ENCODE measurements around the gene LST1. TPM values are rescaled to one million over a fixed set of nuclear protein-coding genes. Genes with fewer than 3 reads are reported as not detected.

The LST1 gene
- total and polyA plus RNA-seq, 2 of the 4 experiments (the other 2 are of a cell fraction), result not detected

- ATAC-seq (ENCODE audit: low read depth) (no peak), DNase-seq (no peak)
- Histone ChIP-seq H2BK120ac (ENCODE audit: low read depth, low read length) (no peak overlapping the region), H4K91ac (ENCODE audit: insufficient read depth, low read depth, low read length) (no peak overlapping the region), H4K5ac (ENCODE audit: low read depth, low read length) (no peak overlapping the region), H2BK20ac (ENCODE audit: low read depth, low read length) (no peak overlapping the region), H3K4me2 (ENCODE audit: low read depth, low read length) (no peak overlapping the region), H2AFZ (replicated peaks; ENCODE audit: low read length, poor library complexity) (no peak overlapping the region), H2AK5ac (ENCODE audit: low read depth, low read length) (no peak overlapping the region), H3K56ac (ENCODE audit: extremely low read depth, insufficient read depth, low read length) (no peak overlapping the region), H3K27ac (ENCODE audit: insufficient read depth, low read length) (no peak overlapping the region), H3K4ac (ENCODE audit: low read depth, low read length) (no peak overlapping the region), H3K4me1 (ENCODE audit: control insufficient read depth, insufficient read depth, low read length) (no peaks in the 10 kb centered on the region), H3K9me3 (ENCODE audit: control insufficient read depth, insufficient read depth, low read length) (no peaks in the 10 kb centered on the region), H3K27me3 (ENCODE audit: control insufficient read depth, insufficient read depth, low read length) (no peaks in the 10 kb centered on the region), H2BK15ac (ENCODE audit: low read depth, low read length) (no peak overlapping the region), H2BK5ac (ENCODE audit: low read depth, low read length, poor library complexity, severe bottlenecking) (no peak overlapping the region), H3K9ac (ENCODE audit: low read depth, low read length) (no peak overlapping the region), H3K79me1 (ENCODE audit: low read depth in 1 of 2, low read length in 2 of 2) (peaks cover 44 to 62% of the 10 kb centered on the region in 2 experiments), H3K18ac (ENCODE audit: low read depth, low read length) (no peak overlapping the region), H3K36me3 (ENCODE audit: control insufficient read depth, insufficient read depth, low read length) (peaks cover 93% of the 10 kb centered on the region), H3K4me3 (ENCODE audit: insufficient read depth, low read depth, low read length) (no peak overlapping the region), H4K20me1 (ENCODE audit: insufficient read depth, low read length) (peaks cover 27% of the 10 kb centered on the region), H4K8ac (ENCODE audit: low read depth in 2 of 2, low read length in 2 of 2) (no peak overlapping the region), H3K23ac (ENCODE audit: low read depth, low read length) (no peak overlapping the region), H3K9me1 (ENCODE audit: insufficient read depth, low read length) (no peaks in the 10 kb centered on the region), H3K14ac (replicated peaks; ENCODE audit: low read depth, low read length) (no peak overlapping the region), H2AK9ac (replicated peaks; ENCODE audit: low read depth, low read length, poor library complexity) (peak overlapping the region; percentile 75)
- dilution Hi-C loops (cut with HindIII; ENCODE audit: low sequenced_read_pairs, unreplicated experiment), result no loop called here
- 97% methylated on average over 5 of the region's 16 CpGs; no CpG with 5 or more reads in 1 of the 2 experiments for WGBS, 2 experiments (ENCODE audit: extremely low coverage in 2 of 2, insufficient read length in 1 of 2)
- ChIA-PET CTCF (no interaction called here), POLR2A (ENCODE audit: unreplicated experiment) (no interaction called here)
- in situ Hi-C loops (cut with MboI; ENCODE audit: low sequenced_read_pairs), result no loop called here
- intact Hi-C loops (cut with micrococcal nuclease), result no loop called here
- no TSS peak for BruUV-seq (replicated peaks)
- no peak for TF ChIP-seq POLR2A (IDR thresholded peaks at IDR 0.05; ENCODE audit: low read depth, low read length)
- TF ChIP-seq RAD21 (IDR thresholded peaks at IDR 0.05; ENCODE audit: low read length), result no peak
- TF ChIP-seq ELK1 (IDR thresholded peaks at IDR 0.05; ENCODE audit: borderline replicate concordance, low read depth, low read length), result no peak
- TF ChIP-seq NFE2L2 (IDR thresholded peaks at IDR 0.05; ENCODE audit: low read depth, low read length), result no peak
- TF ChIP-seq MAFK (IDR thresholded peaks at IDR 0.05; ENCODE audit: low read depth, low read length), result no peak
- no peak for TF ChIP-seq RFX5 (IDR thresholded peaks at IDR 0.05; ENCODE audit: low read depth, low read length)
- TF ChIP-seq RCOR1 (IDR thresholded peaks at IDR 0.05; ENCODE audit: insufficient replicate concordance, low read length), result no peak
- no peak for TF ChIP-seq MAZ (IDR thresholded peaks at IDR 0.05; ENCODE audit: borderline replicate concordance, low read depth, low read length)
- TF ChIP-seq CHD1 (IDR thresholded peaks at IDR 0.05; ENCODE audit: low read depth, low read length), result no peak
- TF ChIP-seq, protein P1, sequence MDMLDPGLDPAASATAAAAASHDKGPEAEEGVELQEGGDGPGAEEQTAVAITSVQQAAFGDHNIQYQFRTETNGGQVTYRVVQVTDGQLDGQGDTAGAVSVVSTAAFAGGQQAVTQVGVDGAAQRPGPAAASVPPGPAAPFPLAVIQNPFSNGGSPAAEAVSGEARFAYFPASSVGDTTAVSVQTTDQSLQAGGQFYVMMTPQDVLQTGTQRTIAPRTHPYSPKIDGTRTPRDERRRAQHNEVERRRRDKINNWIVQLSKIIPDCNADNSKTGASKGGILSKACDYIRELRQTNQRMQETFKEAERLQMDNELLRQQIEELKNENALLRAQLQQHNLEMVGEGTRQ (IDR thresholded peaks at IDR 0.05; ENCODE audit: low read depth, low read length), result no peak
- no peak for TF ChIP-seq BHLHE40 (IDR thresholded peaks at IDR 0.05; ENCODE audit: low read depth, low read length)
- TF ChIP-seq FOS (IDR thresholded peaks at IDR 0.05; ENCODE audit: low read depth, low read length), result no peak
- TF ChIP-seq SMC3 (IDR thresholded peaks at IDR 0.05; ENCODE audit: low read depth, low read length), result no peak
- no peak for TF ChIP-seq MXI1 (IDR thresholded peaks at IDR 0.05; ENCODE audit: borderline replicate concordance, low read depth, low read length)
- TF ChIP-seq, protein P2, sequence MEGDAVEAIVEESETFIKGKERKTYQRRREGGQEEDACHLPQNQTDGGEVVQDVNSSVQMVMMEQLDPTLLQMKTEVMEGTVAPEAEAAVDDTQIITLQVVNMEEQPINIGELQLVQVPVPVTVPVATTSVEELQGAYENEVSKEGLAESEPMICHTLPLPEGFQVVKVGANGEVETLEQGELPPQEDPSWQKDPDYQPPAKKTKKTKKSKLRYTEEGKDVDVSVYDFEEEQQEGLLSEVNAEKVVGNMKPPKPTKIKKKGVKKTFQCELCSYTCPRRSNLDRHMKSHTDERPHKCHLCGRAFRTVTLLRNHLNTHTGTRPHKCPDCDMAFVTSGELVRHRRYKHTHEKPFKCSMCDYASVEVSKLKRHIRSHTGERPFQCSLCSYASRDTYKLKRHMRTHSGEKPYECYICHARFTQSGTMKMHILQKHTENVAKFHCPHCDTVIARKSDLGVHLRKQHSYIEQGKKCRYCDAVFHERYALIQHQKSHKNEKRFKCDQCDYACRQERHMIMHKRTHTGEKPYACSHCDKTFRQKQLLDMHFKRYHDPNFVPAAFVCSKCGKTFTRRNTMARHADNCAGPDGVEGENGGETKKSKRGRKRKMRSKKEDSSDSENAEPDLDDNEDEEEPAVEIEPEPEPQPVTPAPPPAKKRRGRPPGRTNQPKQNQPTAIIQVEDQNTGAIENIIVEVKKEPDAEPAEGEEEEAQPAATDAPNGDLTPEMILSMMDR (conservative IDR thresholded peaks at IDR 0.05; ENCODE audit: low read depth, low read length), result no peak
- no peak for TF ChIP-seq CEBPB (IDR thresholded peaks at IDR 0.05; ENCODE audit: low read depth, low read length)
Measured at GRCh38 chr6:31631209-31631608, 45.1 kb downstream of the LST1 start.
